Kidney capillary endothelial cell (primary cell): ENCODE measurements around the gene ZFX.
A peak's percentile ranks its signal among the peaks of the same experiment; 100 is the strongest.

Source experiments
- DNase-seq: peaks from one replicate; pipeline ENCODE4 v3.0.0-alpha.2; 2018; ENCODE audit warnings: low spot score

ZFX gene

DNA sequence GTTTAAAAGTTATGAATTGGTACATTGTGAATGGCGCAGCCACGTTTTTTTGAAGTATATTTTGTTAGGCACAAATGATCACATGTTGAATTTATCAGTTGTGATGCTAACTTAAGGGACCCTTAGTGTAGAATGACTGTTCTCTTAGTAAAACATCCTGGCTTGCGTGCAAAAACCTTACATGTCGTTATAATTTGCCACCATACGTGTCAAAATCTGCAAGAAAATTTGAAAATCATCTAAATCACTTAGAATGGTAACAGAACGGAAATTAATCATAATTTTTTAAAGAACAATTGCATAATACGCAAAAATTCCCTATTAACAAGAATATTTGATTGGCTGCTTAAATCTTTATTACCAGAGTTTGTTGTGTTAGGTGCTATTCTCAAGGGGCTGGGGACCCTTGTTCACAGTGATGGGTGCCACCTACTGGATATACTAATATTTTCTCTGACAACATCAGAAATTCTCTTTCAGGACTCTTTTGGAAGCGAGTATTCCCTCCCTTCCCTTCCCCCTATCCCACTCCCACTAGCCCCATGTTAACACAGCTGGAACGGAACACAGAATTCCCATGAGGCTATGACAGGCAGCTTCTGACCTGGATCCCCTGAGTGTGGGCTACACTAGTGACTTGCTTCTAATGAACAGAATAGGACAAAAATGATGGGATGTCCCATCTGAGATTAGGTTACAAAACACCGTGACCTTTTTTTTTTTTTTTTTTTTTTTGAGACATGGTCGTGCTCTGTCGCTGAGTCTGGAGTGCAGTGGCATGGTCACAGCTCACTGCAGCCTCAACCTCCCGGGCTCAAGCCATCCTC, 92.5 kb downstream of the ZFX start:
- peak; percentile 27 for DNase-seq

DNA sequence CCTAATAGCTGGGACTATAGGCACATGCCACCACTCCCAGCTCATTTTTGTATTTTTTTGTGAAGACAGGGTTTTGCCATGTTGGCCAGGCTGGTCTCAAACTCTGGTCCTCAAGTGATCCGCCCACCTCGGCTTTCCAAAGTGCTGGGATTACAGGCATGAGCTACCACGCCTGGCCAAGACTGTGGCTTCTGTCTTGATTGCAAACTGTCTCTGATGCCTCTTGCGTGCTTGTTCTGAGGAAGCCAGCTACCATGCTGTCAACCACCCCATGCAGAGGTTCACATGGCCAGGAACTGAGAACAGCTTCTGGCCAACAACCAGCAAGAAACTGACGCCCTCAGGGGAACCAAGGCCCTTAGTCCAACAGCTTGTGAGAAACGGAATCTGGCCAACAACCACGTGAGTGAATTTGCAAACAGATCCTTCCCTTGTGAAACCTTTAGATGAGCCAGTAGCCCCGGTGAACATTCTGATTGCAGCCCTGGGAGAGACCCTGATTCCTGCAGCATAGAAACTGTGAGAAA, 93.2 kb downstream of the ZFX start:
- no peak for DNase-seq

DNA sequence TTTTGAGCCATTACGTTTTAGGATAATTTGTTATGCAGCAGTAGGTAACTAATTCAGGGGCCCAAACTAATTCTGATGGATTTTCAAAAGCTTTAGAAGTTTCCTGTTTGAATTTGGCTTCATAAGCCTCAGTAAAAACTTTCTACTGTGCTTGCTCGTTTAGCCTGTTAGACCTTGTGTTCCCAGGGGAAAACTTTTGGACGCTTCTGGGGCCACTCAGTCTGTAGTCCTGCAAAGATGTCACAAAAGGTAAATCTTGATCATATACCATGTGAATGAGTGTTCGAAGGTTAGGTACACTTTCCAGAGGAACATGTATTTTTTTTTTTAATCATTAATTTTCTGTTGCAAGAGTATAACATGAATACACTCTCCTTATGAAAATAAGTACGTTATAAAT, 93.7 kb downstream of the ZFX start:
- DNase-seq = no peak

DNA sequence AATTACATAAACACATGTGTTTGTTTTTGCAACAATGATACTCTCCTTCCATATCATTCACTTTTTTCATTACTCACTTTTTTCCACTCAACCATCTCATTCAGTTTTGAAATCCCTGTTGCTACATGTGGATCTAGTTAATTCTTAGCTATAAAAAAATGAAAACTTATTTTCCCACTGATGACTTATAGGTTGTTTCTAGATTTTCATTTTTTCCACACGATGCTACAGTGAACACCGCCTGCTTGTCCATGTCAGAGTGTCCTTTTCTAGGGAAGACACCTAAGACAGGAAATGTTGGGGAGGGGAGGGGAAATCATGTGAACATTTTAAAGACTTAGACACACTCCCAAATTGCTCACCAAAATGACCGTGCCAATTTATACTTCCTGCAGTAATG, 94.2 kb downstream of the ZFX start:
- no peak for DNase-seq

DNA sequence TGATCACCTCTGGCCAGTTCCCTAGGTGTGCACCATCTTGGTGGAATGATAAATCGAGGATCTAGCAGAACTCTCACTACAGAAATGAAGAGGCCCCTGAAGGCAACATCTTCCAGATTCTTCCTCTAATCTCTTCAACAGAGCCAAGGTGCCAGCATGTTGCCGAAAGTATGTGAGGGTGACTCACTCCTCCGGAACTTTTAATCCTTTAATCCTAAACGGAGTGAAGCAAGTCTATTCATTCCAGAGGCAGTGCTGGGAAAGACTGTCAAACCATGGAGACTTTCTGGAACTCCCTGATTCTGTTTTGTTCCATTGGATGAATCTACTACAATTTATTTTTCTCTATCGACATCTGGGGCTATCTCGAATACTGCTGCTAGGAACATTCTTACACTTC, 95.7 kb downstream of the ZFX start:
- no peak for DNase-seq

DNA sequence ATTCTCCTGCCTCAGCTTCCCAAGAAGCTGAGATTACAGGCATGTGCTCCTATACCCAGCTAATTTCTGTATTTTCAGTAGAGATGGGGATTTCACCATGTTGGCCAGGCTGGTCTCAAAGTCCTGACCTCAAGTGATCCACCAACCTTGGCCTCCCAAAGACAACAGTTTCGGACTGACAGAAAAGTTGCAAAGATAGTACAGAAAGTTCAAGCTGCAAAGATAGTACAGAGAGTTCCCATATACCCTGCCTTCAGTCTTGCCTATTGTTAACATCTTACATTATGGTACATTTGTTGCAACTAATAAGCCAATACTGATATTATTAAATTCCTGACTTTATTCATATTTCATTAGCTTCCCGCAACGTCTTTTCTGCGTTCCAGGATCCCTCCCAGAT, 98.5 kb downstream of the ZFX start:
- no peak for DNase-seq

DNA sequence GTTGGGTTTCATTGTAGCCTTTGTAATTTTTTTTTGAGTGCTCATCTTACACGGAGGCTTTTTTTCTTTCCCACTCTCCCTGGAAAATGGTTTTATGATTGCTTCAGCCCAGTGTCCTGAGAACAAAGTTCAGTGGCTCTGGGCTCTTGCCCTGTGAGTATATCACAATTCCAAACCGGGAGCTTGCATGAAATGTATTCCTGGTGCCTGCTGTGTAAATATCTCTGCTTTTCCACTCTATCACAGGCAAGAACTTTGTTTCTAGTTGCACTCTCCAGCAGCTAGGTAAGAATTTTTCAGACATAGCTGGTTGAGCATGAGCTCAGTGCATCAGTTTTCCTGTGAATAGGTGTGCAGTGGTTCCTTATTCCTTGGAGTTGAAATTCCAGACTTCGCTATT, 103.5 kb downstream of the ZFX start:
- no peak for DNase-seq

DNA sequence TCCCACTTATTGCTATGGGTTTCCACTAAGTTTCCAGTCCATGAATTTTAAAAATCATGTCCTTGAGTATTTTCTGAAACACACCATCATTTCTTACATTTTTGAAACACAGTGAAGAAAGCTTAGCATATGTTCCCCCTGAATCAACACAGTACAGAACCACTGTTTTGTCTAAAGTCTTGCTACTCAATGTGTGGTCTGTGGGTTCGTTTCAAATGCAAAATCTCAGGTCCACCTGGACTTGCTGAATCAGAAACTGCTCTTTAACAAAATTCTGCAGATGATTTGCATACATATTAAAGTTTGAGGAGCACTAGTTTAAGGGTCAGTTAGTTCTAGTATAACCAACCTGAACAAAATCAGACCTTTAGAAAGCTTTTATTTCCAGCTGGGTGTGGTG, 103.9 kb downstream of the ZFX start:
- DNase-seq = no peak

DNA sequence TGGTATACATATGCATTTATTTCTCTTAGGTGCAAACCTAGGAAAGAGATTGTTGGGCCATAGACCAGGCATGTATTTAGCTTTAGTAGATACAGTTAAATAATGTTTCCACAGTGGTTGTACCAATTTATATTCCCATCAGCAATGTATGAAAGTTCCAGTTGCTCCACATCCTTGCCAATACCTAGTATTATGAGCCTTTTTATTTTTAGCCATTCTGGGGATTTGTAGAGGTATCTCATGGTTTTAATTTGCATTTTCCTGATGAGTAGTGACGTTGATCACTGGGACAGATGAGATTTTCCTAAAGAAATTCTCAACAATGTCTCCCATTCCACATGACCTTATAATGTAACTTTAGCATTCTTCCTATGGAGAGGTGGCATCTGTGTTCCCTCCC, 107.5 kb downstream of the ZFX start:
- DNase-seq = no peak

DNA sequence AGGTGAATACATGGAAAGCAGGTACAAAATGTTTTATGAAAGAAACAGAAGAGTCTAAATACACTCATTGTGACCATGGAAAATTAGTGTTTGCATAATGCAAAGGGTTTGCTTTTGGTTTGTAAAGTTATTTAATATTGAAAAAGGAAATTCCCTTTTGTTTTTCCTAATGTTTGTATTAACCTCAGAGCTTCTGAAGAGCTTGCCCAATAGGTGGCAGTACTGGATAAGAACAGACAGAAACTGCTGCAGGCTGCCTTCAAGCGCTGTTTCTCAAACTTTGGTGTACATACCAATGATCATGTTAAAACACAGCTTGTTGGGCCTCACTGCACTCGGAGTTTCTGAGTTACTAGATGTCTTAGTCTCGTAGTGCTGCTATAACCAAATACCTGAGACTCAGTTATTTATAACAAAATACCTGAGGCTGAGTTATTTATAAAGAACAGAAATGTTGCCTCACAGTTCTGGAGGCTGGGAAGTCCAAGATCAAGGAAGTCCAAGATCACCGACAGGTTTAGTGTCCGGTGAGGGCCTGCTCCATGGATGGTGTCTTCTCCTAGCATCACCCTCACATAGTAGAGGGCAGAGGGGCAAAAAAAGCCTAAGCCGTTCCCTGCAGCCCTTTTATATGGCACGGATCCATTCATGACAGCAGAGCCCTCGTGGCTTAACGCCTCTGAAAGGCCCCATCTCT, 110.2 kb downstream of the ZFX start:
- peak; percentile 48 for DNase-seq

DNA sequence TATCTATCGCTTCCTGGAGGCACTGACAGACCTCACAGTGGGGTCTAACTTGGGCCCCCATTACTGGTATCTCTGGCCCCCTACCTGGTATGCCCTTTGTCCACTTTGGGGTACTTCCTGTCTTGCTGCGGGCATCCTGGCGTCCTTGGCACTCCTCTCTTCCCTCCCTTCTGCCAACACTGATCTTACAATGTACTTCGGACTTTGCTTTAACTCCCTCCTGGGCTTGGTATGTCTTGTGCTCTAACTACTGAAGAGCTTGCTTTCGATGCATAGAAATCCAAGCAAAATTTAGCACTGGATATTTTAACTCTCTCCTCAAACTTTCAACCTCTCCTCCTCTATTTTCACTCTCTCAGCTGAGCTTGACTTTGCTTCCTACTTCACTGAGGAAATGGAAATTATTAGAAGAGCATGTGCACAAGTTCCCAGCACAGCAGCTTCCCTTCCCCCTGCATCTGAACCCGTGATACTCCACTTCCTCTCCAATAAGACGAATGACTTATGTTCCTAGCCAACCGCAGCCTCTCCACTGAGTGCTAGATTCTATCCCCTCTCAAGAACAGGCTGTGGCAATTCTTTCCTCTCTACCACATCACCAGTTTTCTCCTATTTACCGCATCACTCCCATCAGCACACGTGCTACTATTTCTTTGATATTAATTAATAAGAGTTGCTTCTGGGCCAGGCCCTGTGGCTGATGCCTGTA, 111.5 kb downstream of the ZFX start:
- no peak for DNase-seq

DNA sequence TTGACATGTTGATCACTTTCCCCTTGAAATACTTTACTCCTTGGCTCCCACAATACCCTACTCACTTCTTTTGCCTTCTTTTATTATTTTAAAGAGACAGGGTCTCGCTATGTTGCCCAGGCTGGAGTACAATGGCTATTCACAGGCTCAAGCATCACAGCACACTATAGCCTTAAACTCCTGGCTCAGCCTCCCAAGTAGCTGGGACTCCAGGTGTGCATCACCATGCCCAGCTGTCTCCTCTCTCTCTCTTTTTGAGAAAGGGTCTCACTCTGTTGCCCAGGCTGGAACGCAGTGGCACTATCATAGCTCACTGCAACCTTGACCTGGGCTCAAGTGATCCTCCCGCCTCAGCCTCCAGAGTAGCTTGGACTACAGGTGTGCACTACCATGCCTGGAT, 112.8 kb downstream of the ZFX start:
- DNase-seq = no peak

DNA sequence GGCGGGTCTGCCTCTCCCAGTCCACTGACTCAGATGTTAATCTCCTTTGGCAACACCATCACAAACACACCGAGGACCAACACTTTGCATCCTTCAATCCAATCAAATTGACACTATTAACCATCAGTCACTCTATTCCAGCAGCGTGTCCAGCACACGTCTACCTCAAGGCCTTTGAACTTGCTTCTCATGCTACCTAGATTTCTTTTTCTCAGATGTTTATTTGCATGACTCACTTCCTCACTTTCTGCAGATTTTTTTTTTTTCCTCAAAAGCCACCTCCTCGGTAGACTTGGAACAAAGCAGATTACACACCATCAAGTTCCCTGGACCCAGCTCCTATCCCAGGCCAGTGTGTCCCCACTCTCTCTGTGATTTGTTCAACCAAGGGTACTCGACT, 114.9 kb downstream of the ZFX start:
- no peak for DNase-seq
